HCT116 (cell line): ENCODE results near the gene NRCAM. TPM values are rescaled to one million over a fixed set of nuclear protein-coding genes. Genes with fewer than 3 reads are reported as not detected.

Experiments used
- ATAC-seq: fragments of 200-7000 bp; cut with Tn5 transposase; 2 replicates; pipeline ENCODE4 v1.9.1; 2020; ENCODE audit warnings: mild to moderate bottlenecking, moderate library complexity
- BruUV-seq: library from RNA; stranded (reverse); fragments of 400-500 nt; replicated peaks from 2 replicates; lab custom pipeline; 2021; lab: Mats Ljungman, UMichigan
- CTCF ChIA-PET: fragments of 300-600 bp; sonication (Branson Sonifier 250); formaldehyde crosslinking; loops from one replicate; lab custom pipeline; 2021; ENCODE audit warnings: antibody characterized with exemption; lab: Charles Lee
- POLR2A ChIA-PET: fragments of 300-600, 350-600 bp; sonication (Branson Sonifier 250); formaldehyde crosslinking; loops from one replicate; lab custom pipeline; 2021; ENCODE audit warnings: antibody characterized with exemption; lab: Charles Lee
- RAD21 ChIA-PET, 2 experiments: fragments of 300-600 bp; sonication (Branson Sonifier 250); formaldehyde crosslinking; loops; one replicate each; lab custom pipeline; 2023; ENCODE audit warnings: low total read pairs in 2 of 2; ENCODE audit not compliant: uncharacterized antibody in 2 of 2, unreplicated experiment in 2 of 2, low non-redundant PET in 1 of 2; lab: Charles Lee
- DNase-seq: peaks from one replicate; pipeline ENCODE4 v3.0.0-alpha.2; 2010; ENCODE audit warnings: low read depth, low spot score
- H2AFZ ChIP-seq: fragments of 200-600 bp; shearing (Covaris generic), sonication (generic); 2 replicates; pipeline ENCODE4 v1.6.1; 2017; ENCODE audit warnings: low read depth, mixed run types, mixed read lengths, antibody characterized with exemption, low read length; ENCODE audit not compliant: poor library complexity, severe bottlenecking
- H3K27ac ChIP-seq: 2 replicates; pipeline ENCODE4 v1.5.1; 2012; ENCODE audit warnings: low read depth, low read length
- H3K27me3 ChIP-seq: fragments of 200-600 bp; sonication (generic); 2 replicates; pipeline ENCODE4 v1.6.1; 2016; ENCODE audit warnings: mixed run types, low read length, mixed read lengths; ENCODE audit not compliant: insufficient read depth
- H3K36me3 ChIP-seq, 2 experiments: fragments of 200-500 bp in 1 of 2; fragments of 200-600 bp in 1 of 2; sonication (Bioruptor generic) in 1 of 2; sonication (generic) in 1 of 2; 2 replicates each; pipeline versions ENCODE4 v1.5.1 to v1.6.1; 2014 to 2016; ENCODE audit warnings: low read length in 2 of 2, inconsistent platforms in 1 of 2, mixed read lengths in 1 of 2, mixed run types in 1 of 2; ENCODE audit not compliant: insufficient read depth in 2 of 2, control insufficient read depth in 1 of 2
- H3K4me1 ChIP-seq, 2 experiments: fragments of 200-600 bp in 1 of 2; sonication (generic) in 1 of 2; 2 replicates each; pipeline versions ENCODE4 v1.5.1 to v1.6.1; 2012 to 2017; ENCODE audit warnings: low read length in 2 of 2, inconsistent platforms in 1 of 2, mild to moderate bottlenecking in 1 of 2, mixed read lengths in 1 of 2, mixed run types in 1 of 2, moderate library complexity in 1 of 2; ENCODE audit not compliant: insufficient read depth in 2 of 2, control insufficient read depth in 1 of 2
- H3K4me2 ChIP-seq: fragments of 200-600 bp; sonication (generic); 2 replicates; pipeline ENCODE4 v1.6.1; 2017; ENCODE audit warnings: mixed run types, low read length, mixed read lengths
- H3K4me3 ChIP-seq, 2 experiments: fragments of 200-600 bp in 1 of 2; sonication (generic) in 1 of 2; replicated peaks in 1 of 2; 2 replicates each; pipeline ENCODE4 v1.5.1; 2011 to 2016; ENCODE audit warnings: low read length in 2 of 2, control low read depth in 1 of 2, low read depth in 1 of 2, mild to moderate bottlenecking in 1 of 2, mixed read lengths in 1 of 2, mixed run types in 1 of 2
- H3K79me2 ChIP-seq: fragments of 200-600 bp; sonication (generic); 2 replicates; pipeline ENCODE4 v1.6.1; 2017; ENCODE audit warnings: mild to moderate bottlenecking, mixed run types, low read length, moderate library complexity, mixed read lengths; ENCODE audit not compliant: insufficient read depth
- H3K9ac ChIP-seq: fragments of 200-600 bp; sonication (generic); 2 replicates; pipeline ENCODE4 v1.6.1; 2016; ENCODE audit warnings: low read length, mixed read lengths
- H3K9me2 ChIP-seq: fragments of 200-600 bp; sonication (generic), shearing (Covaris generic); 2 replicates; pipeline ENCODE4 v1.6.1; 2017; ENCODE audit warnings: mixed run types, mild to moderate bottlenecking, moderate library complexity; ENCODE audit not compliant: insufficient read depth
- H3K9me3 ChIP-seq, 2 experiments: fragments of 200-500 bp in 1 of 2; fragments of 200-600 bp in 1 of 2; sonication (Bioruptor generic) in 1 of 2; sonication (generic) in 1 of 2; 2 replicates each; pipeline ENCODE4 v1.6.1; 2014 to 2017; ENCODE audit warnings: low read length in 2 of 2, mixed read lengths in 2 of 2, inconsistent platforms in 1 of 2, low read depth in 1 of 2, mild to moderate bottlenecking in 1 of 2, mixed run types in 1 of 2, moderate library complexity in 1 of 2; ENCODE audit not compliant: control insufficient read depth in 1 of 2, insufficient read depth in 1 of 2
- H4K20me1 ChIP-seq: fragments of 200-600 bp; sonication (generic), shearing (Covaris generic); 2 replicates; pipeline ENCODE4 v1.6.1; 2017; ENCODE audit warnings: mixed run types, mild to moderate bottlenecking, moderate library complexity; ENCODE audit not compliant: insufficient read depth
- ATF3 ChIP-seq: IDR thresholded peaks from 2 replicates; pipeline ENCODE4 v1.6.1; 2012
- CBX3 ChIP-seq: IDR thresholded peaks from 2 replicates; pipeline ENCODE4 v1.6.1; 2012; ENCODE audit warnings: low read depth
- CEBPB ChIP-seq: IDR thresholded peaks from 2 replicates; pipeline ENCODE4 v1.6.1; 2012; ENCODE audit warnings: low read depth
- CTCF ChIP-seq, 3 experiments: fragments of 200-600 bp in 1 of 3; sonication (generic) in 1 of 3; IDR thresholded peaks in 2 of 3; conservative IDR thresholded peaks in 1 of 3; 2 replicates each; pipeline ENCODE4 v1.5.1; 2012 to 2017; ENCODE audit warnings: low read depth in 2 of 3, low read length in 2 of 3, antibody characterized with exemption in 1 of 3, borderline replicate concordance in 1 of 3, control low read depth in 1 of 3, mild to moderate bottlenecking in 1 of 3, mixed read lengths in 1 of 3, mixed run types in 1 of 3, moderate library complexity in 1 of 3; ENCODE audit not compliant: insufficient read depth in 1 of 3
- ELF1 ChIP-seq: IDR thresholded peaks from 2 replicates; pipeline ENCODE4 v1.6.1; 2012; ENCODE audit warnings: low read depth, borderline replicate concordance
- EZH2 ChIP-seq: fragments of 200-600 bp; sonication (generic); IDR thresholded peaks from 2 replicates; pipeline ENCODE4 v1.6.1; 2017; ENCODE audit warnings: antibody characterized with exemption, mixed run types
- FOSL1 ChIP-seq: IDR thresholded peaks from 2 replicates; pipeline ENCODE4 v1.6.1; 2012; ENCODE audit warnings: low read depth
- JUND ChIP-seq: IDR thresholded peaks from 2 replicates; pipeline ENCODE4 v1.6.1; 2012
- MAX ChIP-seq: IDR thresholded peaks from 2 replicates; pipeline ENCODE4 v1.6.1; 2012
- POLR2A ChIP-seq: IDR thresholded peaks from 2 replicates; pipeline ENCODE4 v1.7.0; 2011; ENCODE audit warnings: borderline replicate concordance; ENCODE audit not compliant: insufficient read depth, insufficient read length; ENCODE audit errors: extremely low read depth
- POLR2AphosphoS5 ChIP-seq: IDR thresholded peaks from 2 replicates; pipeline ENCODE4 v1.6.1; 2011; ENCODE audit warnings: mild to moderate bottlenecking, low read depth, low read length, moderate library complexity
- RAD21 ChIP-seq: IDR thresholded peaks from 2 replicates; pipeline ENCODE4 v1.6.1; 2012; ENCODE audit warnings: low read depth, mild to moderate bottlenecking
- SIN3A ChIP-seq: IDR thresholded peaks from 2 replicates; pipeline ENCODE4 v1.6.1; 2012; ENCODE audit warnings: low read depth
- SP1 ChIP-seq: IDR thresholded peaks from 2 replicates; pipeline ENCODE4 v1.6.1; 2012; ENCODE audit warnings: low read depth
- SRF ChIP-seq: IDR thresholded peaks from 2 replicates; pipeline ENCODE4 v1.6.1; 2012; ENCODE audit warnings: low read depth
- YY1 ChIP-seq: IDR thresholded peaks from 2 replicates; pipeline ENCODE4 v1.6.1; 2011; ENCODE audit warnings: low read length, low read depth, moderate library complexity, mild to moderate bottlenecking; ENCODE audit not compliant: insufficient replicate concordance; ENCODE audit errors: extremely low read depth
- ZBTB33 ChIP-seq: IDR thresholded peaks from 2 replicates; pipeline ENCODE4 v1.6.1; 2011; ENCODE audit warnings: mild to moderate bottlenecking, low read length, moderate library complexity; ENCODE audit not compliant: insufficient replicate concordance; ENCODE audit errors: extremely low read depth
- ZFX ChIP-seq: fragments of 450-650 bp; IDR thresholded peaks from 2 replicates; pipeline ENCODE4 v1.6.1; 2017
- ZNF274 ChIP-seq: fragments of 200-500 bp; sonication (Bioruptor generic); IDR thresholded peaks from 2 replicates; pipeline ENCODE4 v1.6.1; 2014; ENCODE audit warnings: mild to moderate bottlenecking, low read depth, low read length, inconsistent platforms
- intact Hi-C: fragments of 100-400 bp; cut with micrococcal nuclease; formaldehyde crosslinking; loops from 2 replicates; pipeline ENCODE4 v1.10.0; 2022
- total RNA-seq: library from RNA; stranded (reverse); gene quantifications from one replicate; pipeline ENCODE4 v1.2.1, GENCODE V29; 2021; ENCODE audit not compliant: unreplicated experiment

Gene NRCAM
- total RNA-seq, 1 experiment from 2014 or later: 0.15 TPM

- Histone ChIP-seq H3K9ac (no peak overlapping the region), H3K9me3 (no peaks in the 10 kb centered on the region), H4K20me1 (no peaks in the 10 kb centered on the region), H3K27me3 (no peaks in the 10 kb centered on the region), H3K79me2 (no peaks in the 10 kb centered on the region), H3K9me2 (no peaks in the 10 kb centered on the region), H3K36me3 (no peaks in the 10 kb centered on the region), H3K4me3 (no peak overlapping the region), H2AFZ (no peak overlapping the region), H3K4me2 (no peak overlapping the region), H3K4me1 (peaks cover 0 to 8% of the 10 kb centered on the region in 2 experiments; a peak in 1 of 4 replicates), H3K27ac (no peak overlapping the region)
- no peak for ATAC-seq
- no peak for DNase-seq
- BruUV-seq: no TSS peak
- POLR2A ChIA-PET: no interaction called here
- CTCF ChIA-PET: no interaction called here
- TF ChIP-seq RAD21: no peak
- TF ChIP-seq POLR2AphosphoS5: no peak
- TF ChIP-seq FOSL1: no peak
- TF ChIP-seq SRF: no peak
- TF ChIP-seq CEBPB: no peak
- no peak for TF ChIP-seq ELF1
- TF ChIP-seq MAX: no peak
- no peak for TF ChIP-seq CBX3
- no peak for TF ChIP-seq ZBTB33
- TF ChIP-seq YY1: no peak
- no peak for TF ChIP-seq ATF3
- no peak for TF ChIP-seq ZFX
- TF ChIP-seq EZH2: no peak
- TF ChIP-seq SIN3A: no peak
- TF ChIP-seq ZNF274: no peak
- no peak for TF ChIP-seq CTCF (IDR thresholded peaks at IDR 0.05 in 2 of 3, conservative IDR thresholded peaks at IDR 0.05 in 1 of 3; ENCODE audit: borderline replicate concordance in 1 of 3, insufficient read depth in 1 of 3, low read depth in 2 of 3, low read length in 2 of 3)
- TF ChIP-seq SP1: no peak
- no peak for TF ChIP-seq POLR2A
- no peak for TF ChIP-seq JUND
- RAD21 ChIA-PET: no interaction called here
- intact Hi-C loops: no loop called here
Measured at GRCh38 chr7:108226816-108227299, 229.4 kb downstream of the NRCAM start.
